Cardiac muscle cell (in vitro differentiated cells and primary cell): Measurements from ENCODE around the gene PPP1R12B. TPM values are rescaled to one million over a fixed set of nuclear protein-coding genes. Genes with fewer than 3 reads are reported as not detected.

Experiments
- DNase-seq, 2 donors: peaks; one replicate each; pipeline versions ENCODE4 v3.0.0 to v3.0.0-alpha.2; 2010 to 2017; ENCODE audit warnings: low read depth in 1 of 2, low spot score in 1 of 2
- H3K27ac ChIP-seq: fragments of 200-600 bp; sonication (generic); 2 replicates; pipeline ENCODE4 v1.5.1; 2016
- H3K27me3 ChIP-seq: fragments of 200-600 bp; sonication (generic); 2 replicates; pipeline ENCODE4 v1.6.0; 2016; ENCODE audit warnings: control low read depth
- H3K36me3 ChIP-seq: fragments of 200-600 bp; sonication (generic); 2 replicates; pipeline ENCODE4 v1.5.1; 2016; ENCODE audit warnings: control low read depth
- H3K4me1 ChIP-seq: fragments of 200-600 bp; sonication (generic); 2 replicates; pipeline ENCODE4 v1.8.1; 2017; ENCODE audit warnings: low read depth, mild to moderate bottlenecking, mixed run types
- H3K4me3 ChIP-seq: fragments of 200-600 bp; sonication (generic); 2 replicates; pipeline ENCODE4 v1.5.1; 2016; ENCODE audit warnings: mild to moderate bottlenecking
- H3K9me3 ChIP-seq: fragments of 200-600 bp; sonication (generic); 2 replicates; pipeline ENCODE4 v1.5.1; 2017; ENCODE audit warnings: low read depth, mild to moderate bottlenecking, control low read depth
- polyA plus RNA-seq: library from polyadenylated mRNA; unstranded; fragments of >200 nt; fragmentation: Nextera tagmentation; extraction: Ambion mirVana; gene quantifications from 2 replicates; pipeline ENCODE4 v1.2.1, GENCODE V29; 2016
- total RNA-seq: library from RNA; depleted of rRNA; stranded (reverse); fragments of >200 nt; gene quantifications from 2 replicates; pipeline ENCODE4 v1.2.3, GENCODE V29; 2016
- TF ChIP-seq, protein P1 (sequence below): IDR thresholded peaks from 2 replicates; pipeline ENCODE4 v1.5.1; 2012; ENCODE audit warnings: low read depth, mild to moderate bottlenecking, low read length

The PPP1R12B gene
- total and polyA plus RNA-seq, 2 experiments from 2014 or later, result 109 to 340 TPM

DNA sequence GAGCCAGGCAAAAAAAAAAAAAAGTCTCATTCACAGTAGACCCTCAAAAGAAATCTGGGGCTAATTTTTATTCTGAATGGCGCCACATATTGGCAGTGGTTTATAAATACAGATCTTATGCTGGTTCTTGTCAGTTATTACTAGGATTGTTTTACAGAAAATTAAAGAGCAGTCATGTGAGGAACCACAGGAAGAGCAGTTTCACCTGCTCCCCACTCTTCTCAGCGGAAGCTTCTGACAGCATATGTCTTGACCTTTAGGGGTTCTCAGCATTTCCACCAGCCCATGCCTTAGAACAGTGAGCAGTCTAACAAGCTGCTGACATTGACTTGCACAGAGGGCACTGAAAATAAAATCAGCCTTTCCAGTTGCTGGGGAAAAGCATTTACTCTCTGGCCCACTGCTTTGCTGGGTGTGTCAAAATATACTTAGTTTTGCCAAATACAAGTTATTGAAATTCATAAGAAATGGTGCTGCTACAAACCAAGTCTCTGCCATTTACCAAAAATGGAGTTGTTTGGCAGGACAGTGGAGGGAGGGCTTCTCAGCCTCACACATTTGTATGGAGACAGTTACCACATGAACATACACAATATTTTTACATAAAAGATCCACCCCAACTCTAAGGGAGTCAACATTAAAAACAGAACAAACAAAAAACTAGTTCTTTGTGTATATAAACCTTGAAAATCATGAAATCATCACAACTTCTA lies 217.5 kb downstream of the PPP1R12B start:
- Histone ChIP-seq H3K27me3 (no peaks in the 10 kb centered on the region), H3K27ac (peak overlapping the region; percentile 67), H3K36me3 (peaks cover 86% of the 10 kb centered on the region), H3K4me3 (no peak overlapping the region), H3K9me3 (no peaks in the 10 kb centered on the region), H3K4me1 (peaks cover 22% of the 10 kb centered on the region)
- DNase-seq, result no peak
- TF ChIP-seq, protein P1, sequence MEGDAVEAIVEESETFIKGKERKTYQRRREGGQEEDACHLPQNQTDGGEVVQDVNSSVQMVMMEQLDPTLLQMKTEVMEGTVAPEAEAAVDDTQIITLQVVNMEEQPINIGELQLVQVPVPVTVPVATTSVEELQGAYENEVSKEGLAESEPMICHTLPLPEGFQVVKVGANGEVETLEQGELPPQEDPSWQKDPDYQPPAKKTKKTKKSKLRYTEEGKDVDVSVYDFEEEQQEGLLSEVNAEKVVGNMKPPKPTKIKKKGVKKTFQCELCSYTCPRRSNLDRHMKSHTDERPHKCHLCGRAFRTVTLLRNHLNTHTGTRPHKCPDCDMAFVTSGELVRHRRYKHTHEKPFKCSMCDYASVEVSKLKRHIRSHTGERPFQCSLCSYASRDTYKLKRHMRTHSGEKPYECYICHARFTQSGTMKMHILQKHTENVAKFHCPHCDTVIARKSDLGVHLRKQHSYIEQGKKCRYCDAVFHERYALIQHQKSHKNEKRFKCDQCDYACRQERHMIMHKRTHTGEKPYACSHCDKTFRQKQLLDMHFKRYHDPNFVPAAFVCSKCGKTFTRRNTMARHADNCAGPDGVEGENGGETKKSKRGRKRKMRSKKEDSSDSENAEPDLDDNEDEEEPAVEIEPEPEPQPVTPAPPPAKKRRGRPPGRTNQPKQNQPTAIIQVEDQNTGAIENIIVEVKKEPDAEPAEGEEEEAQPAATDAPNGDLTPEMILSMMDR, result no peak

DNA sequence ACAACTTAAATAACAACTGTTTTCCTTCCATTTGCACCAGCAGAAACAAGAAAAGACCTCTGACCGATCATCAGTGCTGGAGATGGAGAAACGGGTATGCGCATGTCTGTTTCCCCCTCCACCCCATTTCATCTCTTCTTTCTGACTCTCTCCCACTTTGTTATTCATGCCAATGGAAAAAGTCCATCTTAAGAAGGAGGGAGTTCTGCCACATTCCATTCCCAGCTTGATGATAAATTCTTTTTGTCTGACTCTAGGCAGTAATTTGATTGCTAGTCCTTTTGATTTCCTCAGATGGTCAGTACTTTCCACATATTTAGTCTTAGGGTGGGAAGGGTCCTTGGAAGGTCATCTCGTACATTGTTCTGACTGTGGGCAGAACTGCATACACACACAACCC lies 219.2 kb downstream of the PPP1R12B start:
- TF ChIP-seq, protein P1, result no peak
- Histone ChIP-seq H3K9me3 (no peaks in the 10 kb centered on the region), H3K27me3 (no peaks in the 10 kb centered on the region), H3K4me1 (peaks cover 27% of the 10 kb centered on the region), H3K27ac (peak overlapping the region; percentile 25), H3K36me3 (peaks cover 78% of the 10 kb centered on the region), H3K4me3 (no peak overlapping the region)
- peak in 1 of 2 donors; percentile 73 for DNase-seq

DNA sequence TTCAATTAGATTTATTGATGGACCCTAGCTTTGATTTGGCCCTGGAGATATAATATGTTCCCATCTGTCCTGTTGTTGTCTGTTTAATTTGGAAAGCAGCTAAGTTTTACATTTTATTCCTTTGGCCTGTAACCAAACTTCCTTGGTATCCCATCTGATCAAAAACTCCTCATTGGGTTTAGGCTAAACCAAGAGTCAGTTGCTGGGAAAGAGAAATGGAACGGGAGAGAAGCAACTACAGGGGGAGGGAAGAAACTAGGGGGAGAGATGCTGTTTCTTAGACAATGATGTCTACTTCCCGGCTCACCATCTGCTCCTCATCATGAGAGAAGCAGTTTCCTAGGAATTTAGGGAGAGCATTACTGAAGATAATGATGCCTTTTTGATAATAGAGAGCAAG lies 219.9 kb downstream of the PPP1R12B start:
- no peaks in the 10 kb centered on the region for H3K27me3 ChIP-seq
- H3K27ac ChIP-seq, result peak overlapping the region; percentile 25
- peaks cover 78% of the 10 kb centered on the region for H3K36me3 ChIP-seq
- H3K4me1 ChIP-seq, result peaks cover 31% of the 10 kb centered on the region
- DNase-seq, result no peak
- no peak overlapping the region for H3K4me3 ChIP-seq
- no peaks in the 10 kb centered on the region for H3K9me3 ChIP-seq
- TF ChIP-seq, protein P1, result no peak

DNA sequence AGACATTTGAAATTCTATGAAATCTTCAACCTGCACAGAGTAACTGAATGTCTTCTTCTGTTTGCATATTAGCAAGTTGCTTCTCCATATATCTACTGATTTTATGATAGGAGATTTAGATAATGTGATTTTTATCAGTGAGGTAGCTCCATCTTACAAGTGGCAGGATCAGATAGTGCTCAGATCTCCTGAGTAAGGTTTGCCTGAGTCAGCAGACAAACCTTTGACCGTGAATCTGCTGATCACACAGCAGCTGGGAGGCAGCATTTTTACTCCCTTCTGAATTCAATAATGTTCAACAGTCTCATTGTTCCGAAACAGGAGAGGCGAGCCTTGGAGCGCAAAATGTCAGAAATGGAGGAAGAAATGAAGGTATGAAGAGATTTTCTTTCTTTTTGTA lies 220.3 kb downstream of the PPP1R12B start:
- no peaks in the 10 kb centered on the region for H3K9me3 ChIP-seq
- H3K27ac ChIP-seq, result peak overlapping the region; percentile 3
- H3K27me3 ChIP-seq, result no peaks in the 10 kb centered on the region

DNA sequence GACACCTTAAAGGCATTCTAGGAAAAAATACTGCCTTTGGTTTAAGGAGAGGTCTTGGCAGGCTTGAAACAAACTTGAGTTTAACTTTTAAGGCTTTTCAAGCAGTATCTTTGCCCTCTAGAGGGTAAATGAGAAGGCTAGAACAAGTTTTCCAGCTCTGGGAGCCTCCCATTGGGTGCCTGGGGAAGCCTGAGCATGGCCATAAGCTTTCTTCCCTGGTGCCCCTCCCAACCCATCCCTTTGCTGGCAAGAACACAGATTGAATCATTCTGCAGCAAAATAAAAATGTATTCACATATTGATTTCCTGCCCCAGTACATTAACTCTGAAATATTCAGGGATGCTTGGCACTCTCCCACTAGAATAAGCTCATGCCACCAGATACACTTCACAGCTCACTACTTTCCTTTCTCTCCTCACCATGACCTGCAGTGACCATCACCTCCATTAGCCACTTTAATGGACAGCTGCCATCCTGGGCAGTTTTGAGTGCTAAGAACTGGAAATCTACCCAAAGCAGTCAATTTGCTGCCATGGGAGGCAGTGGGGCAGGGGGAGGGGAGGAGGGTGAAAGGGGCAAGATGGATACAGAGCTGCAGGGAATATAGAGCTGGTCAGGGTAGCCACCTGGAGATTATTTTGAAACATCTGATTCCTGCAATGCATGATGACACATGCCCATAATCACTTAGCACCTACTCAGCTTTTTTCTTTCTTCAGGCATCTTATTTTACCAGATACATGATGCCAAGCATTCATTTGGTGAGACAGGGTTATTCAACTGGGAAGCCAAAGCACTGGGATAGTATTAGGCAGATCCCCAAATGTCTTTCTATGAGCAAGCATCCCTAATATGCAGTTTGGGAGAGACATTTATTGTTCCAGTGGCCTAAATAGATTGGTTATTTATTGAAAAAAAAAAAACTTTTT lies 221.2 kb downstream of the PPP1R12B start:
- Histone ChIP-seq H3K4me3 (no peak overlapping the region), H3K27ac (peak overlapping the region; percentile 3), H3K4me1 (peaks cover 23% of the 10 kb centered on the region), H3K9me3 (no peaks in the 10 kb centered on the region), H3K27me3 (no peaks in the 10 kb centered on the region), H3K36me3 (peaks cover 70% of the 10 kb centered on the region)
- TF ChIP-seq, protein P1, result no peak
- no peak for DNase-seq

More for the DNA sequence above, 220.3 kb downstream of the PPP1R12B start:
- Histone ChIP-seq H3K4me1 (peaks cover 31% of the 10 kb centered on the region), H3K36me3 (peaks cover 78% of the 10 kb centered on the region), H3K4me3 (no peak overlapping the region)
- TF ChIP-seq, protein P1, result no peak
- no peak for DNase-seq
